GM19372 (cell line): Measurements from ENCODE around the gene RFLNA.

Experiments used
- ATAC-seq: cut with Tn5 transposase; IDR thresholded peaks from one replicate; pipeline ENCODE4 v1.9.1; 2021; ENCODE audit warnings: mild to moderate bottlenecking, low read depth, moderate library complexity; ENCODE audit not compliant: unreplicated experiment

The RFLNA gene, protein sequence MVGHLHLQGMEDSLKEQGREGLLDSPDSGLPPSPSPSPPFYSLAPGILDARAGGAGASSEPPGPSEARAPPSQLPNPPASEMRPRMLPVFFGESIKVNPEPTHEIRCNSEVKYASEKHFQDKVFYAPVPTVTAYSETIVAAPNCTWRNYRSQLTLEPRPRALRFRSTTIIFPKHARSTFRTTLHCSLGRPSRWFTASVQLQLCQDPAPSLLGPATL

DNA sequence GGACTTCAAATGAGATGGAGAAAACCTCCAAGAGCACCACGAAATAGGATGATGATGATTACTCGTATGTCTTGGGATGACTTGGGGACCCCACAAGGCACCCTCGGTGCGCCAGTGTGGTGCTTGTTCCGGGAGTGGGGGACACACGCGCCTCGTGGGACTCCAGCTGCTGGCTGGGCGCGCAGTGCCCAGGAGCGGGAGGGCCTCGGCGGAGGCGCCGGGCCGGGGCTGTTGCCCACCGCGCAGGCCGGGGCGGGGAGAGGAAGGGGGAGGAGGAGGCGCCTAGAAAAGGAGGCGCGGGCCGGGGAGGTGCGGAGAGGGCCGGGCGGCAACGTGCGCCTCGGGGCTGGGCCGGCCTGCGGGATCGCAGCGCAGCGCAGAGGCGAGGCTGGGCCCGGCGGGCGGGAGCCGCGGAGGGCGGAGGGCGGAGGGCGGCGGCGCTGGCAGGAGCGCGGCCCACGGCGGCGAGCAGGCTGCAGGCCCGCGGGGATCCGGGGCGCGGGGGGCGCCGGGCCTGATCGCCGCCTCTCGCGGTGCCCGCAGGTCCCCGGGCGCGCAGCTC lies at the start of gene RFLNA:
Gene RFLNA, plus strand, starts transcription at position 314 of the 562 bp plus-strand sequence. CDS start 337 bp downstream, outside the sequence.
- no peak for ATAC-seq

DNA sequence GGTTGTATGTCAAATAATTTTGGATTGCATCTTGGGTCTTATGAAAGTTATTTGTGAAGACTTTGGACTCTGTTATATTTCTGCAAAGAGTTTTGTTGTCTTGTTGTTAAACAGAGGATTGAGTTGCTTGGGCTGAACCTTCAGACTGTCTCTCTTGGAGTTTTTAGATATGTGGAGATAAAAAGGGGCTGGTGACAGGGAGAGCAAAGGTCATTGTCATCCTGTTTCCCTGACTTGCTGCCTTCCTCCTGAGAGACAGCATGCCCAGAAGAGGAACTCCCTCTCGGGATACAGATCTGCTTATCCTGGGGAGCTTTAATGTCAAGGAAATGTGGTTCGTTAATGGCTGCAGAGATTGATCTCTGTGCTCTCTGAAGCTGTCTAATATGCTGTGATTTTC lies 47.6 kb upstream of the RFLNA start:
- ATAC-seq = no peak

DNA sequence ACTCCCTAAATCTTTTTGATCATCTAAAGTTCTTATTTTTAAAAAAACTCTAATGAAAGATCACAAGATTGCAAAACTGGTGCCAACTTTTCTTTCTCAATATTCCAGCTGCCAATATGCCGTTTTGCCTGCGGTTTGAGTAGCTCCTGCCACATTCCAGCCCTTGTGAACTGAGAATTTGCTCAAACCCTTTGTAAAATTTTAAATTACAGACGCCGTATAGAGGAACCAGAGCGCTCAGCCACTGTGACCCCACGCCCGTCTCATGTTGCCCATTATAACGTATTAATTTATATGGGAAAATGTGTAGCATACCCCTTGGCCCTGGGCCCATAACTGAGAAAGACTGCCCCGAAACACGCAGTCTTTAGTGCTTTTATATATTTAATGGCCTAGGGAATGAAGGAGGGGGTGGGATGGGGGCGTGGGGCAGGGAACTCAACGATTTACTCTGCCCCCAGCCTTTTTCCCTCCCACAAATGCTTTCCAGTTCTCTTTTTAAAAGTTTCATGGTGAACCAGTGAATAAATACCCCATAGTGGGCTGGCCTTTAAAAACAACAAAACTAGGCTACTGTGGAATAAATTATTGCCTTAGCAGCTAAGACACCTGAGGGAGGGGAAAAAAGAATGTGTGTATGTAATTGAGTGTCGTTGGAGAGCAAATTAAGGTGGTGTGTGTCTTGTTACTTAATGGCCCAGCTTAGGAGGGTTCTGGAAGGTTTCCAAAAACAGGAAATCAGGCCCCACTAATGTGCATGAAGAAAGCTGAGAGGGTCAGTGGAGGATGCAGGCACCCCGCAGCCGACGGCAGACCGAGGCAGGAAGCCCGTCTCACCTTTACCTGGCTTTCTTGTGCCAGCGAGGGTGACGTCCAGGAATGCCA lies 45.7 kb upstream of the RFLNA start:
- ATAC-seq = no peak

DNA sequence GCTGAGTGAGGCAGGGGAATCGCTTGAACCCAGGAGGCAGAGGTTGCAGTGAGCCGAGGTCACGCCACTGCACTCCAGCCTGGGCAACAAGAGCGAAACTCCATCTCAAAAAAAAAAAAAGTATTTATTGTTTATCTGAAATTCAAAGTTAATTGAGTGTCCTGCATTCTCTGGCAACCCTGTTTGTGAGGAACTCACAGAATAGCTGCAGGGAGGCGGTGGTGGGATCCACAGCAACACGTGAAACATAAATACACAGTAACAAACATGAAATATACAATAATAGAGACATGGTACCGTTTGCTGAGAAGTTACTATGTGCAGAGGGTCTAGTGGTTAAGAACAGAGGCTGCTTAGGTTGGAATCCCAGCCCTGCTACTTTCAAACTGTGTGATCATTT lies 43.7 kb upstream of the RFLNA start:
- no peak for ATAC-seq

DNA sequence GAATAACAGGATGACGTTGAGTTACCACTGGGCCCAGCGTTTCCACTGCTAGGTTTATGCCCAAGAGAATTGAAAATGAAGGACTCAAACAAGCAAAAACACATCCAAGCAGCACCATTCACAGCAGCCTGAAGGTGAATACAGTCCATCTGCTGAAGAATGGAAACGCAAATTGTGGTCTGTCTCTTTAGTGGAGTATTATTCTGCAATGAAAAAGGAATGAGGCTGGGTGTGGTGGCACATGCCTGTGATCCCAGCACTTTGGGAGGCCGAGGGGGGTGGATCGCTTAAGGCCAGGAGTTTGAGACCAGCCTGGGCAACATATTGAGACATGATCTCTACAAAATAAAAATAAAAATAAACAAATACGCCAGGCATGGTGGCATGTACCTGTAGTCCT lies 41.9 kb upstream of the RFLNA start:
- ATAC-seq = no peak

DNA sequence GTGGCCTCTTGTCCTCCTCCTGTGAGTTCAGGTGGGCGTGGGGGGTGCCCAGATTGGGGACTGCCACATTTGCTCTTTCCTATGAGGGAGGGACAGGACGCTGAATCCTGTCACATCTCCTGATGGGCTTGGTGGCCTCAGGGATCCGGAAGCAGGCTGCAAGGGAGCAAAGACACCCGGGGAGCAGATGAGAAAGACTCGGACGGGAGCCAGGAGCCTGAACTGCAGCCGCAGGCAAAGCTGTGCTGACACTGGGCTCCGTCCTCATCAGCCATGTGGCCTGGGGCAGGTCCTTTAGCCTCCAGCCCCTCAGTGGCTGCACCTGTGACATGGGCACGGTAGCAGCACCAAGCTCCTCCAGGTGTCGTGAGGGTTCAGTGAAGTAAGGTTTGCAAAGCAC lies 40.8 kb upstream of the RFLNA start:
- no peak for ATAC-seq

DNA sequence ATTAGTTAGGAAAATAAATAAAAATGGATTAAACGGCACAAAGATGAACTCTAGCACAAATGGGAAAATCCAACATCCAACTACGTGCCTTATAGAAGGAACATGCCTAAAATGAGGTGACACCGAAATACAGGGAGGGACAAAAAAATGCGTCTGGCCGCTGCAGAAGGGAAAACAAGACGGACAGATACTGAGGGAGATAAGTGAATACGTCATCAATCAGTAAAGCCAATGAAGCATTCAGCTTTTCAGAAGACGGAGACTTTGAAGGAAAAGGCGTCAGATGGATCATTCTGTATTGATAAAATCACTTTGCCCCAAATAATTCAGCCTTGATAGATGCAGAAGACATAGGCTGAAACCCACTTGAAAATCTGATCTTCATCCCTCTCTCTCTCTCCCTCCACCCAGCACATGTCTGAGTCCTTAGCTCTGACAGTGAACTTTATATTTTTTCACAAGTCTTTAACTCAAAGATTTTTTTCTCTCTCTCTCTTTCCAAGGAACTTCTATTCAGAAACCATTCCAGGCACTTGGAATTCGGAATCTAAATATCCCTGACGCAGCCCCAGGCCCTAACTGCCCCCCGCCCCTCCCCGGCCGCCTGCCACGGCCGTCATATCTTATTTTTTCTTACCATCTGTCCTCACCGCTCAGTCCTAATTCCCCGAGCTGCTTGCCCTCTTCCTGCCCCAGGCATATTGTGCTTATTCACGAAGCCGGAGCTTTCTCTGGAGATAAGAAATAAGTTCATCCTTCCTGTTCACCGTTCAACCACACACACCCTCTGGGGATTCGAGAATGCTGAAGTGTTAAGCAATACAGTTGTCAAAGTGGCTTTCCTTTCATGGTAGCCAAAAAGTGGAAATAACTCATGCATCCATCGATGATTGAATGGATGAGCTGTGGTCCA lies 35.5 kb upstream of the RFLNA start:
- ATAC-seq = no peak

DNA sequence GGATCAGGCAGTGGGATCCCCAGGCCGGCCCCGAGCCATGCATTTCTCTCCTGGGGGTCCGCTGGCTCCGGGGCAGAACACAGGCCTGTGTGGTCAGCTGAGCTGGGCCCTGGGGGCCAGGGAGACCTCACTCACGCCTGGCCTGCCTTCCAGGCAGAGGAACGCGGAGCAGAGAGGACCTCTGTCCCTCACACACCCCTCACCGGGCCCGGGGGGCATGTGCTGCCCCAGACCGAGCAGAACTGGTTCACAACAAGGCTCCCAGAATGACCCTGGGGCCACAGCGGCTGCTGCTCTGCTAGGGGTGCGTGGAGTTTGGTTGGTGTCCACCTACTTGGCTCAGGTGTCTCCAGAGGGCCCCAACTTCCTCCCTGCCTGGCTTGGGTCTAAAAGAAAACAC lies 33.0 kb upstream of the RFLNA start:
- no peak for ATAC-seq

DNA sequence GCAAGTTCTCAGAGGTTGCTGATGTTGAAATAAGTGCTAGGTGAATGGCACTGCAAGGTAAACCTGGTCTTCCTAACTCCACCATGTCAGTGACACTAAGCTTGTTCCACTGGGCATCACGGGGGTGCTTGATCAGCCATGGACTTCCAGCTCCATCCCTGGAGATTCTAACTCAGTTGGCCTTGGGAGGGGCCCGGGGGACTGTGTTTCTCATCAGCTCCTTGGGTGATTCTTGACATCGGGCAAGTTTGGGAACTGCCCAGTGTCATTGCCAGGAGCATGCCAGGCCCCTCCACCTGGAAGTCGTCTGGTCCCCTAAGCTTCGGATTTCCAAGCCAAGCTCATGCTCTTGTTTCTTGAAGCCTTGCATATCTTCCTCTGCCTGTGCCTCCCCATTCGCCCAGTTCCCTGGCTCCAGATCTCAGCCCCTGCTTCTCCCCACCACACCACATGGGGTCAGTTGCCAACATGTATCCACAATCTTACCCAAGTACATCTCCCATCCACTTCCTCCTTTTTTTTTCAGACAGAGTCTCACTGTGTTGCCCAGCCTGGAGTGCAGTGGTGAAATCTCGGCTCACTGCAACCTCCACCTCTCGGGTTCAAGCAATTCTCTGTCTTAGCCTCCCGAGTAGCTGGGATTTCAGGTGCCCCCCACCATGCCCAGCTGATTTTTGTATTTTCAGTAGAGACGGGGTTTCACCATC lies 30.7 kb upstream of the RFLNA start:
- ATAC-seq = no peak

DNA sequence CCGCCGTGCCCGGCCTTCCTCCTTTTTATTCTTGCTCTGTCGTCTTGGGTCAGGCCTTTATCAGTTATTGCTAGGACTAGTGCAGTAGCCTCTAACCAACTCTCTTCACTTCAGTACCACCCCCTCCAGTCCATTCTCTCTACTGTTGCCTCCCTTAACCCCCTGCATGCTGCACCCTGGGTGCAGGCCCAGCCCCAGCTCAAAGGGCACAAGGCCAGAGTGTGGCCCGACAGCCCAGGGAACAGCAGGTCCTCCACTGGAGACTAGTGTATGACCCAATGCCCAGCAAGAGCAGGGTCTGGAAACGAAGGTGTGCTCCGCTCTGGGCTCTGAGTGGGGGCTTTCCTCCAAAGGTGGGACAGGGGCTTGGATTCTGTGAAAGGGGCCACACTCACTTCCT lies 30.0 kb upstream of the RFLNA start:
- ATAC-seq = no peak

DNA sequence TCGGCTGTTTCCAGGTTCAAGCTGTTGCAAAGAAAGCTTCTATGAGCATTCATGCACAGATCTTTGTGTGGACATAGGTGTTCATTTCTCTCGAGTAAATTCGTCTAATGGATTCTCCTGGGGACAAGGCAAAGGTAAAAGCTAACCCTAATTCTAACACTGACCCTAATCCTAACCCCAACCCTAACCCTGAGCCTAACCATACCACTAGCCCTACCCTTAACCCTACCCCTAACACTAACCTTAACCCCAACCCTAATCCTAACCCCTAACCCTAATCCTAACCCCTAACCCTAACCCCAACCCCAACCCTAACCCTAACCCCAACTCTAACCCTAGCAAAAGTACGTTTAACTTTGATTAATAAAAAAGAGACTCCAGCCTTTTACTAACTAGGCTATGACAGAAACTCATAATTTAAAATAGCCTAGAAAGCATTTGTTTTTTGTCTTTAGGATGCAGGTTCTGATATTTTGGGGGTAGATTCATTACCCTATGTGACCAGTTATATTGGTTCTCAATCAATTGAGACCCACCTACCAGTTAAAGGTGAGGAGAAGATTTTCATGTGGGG lies 27.6 kb upstream of the RFLNA start:
- no peak for ATAC-seq

DNA sequence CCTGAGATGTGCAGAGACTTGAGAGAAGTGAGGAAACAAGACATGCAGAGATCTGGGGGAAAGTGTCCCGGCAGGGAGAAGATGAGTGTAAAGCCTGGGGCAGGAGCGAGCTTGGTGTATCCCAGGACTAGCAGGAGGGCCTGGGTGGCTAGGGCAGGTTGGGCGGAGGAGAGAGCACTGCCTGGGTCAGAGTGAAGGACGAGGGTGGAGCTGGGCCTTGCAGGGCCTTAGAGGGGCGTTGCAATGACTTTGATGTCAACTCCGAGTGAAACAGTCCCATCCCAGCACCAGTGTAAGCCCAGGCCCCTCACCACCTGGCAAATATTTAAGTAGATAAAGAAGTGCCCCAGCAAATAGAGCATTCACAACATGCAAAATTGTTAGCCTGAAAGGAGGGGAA lies 24.2 kb upstream of the RFLNA start:
- ATAC-seq = no peak

DNA sequence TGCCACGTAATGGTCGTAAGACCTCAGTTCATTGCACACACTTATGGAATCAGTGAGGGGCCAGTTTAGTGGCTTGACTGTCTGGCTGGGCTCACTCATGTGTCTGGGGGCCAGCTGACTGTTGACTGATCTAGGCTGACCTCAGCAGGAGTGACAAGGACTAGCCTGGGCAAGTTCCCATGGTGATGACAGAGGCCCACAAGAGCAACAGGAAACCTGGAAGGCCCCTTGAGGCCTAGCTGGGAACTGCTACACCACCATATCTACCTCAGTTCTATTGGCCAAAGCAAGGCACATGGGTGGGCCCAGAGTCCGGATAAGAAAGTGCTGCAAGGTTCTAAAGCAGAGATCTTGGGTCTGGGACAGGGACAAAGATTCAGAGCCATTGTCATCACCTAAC lies 21.3 kb upstream of the RFLNA start:
- ATAC-seq = no peak

DNA sequence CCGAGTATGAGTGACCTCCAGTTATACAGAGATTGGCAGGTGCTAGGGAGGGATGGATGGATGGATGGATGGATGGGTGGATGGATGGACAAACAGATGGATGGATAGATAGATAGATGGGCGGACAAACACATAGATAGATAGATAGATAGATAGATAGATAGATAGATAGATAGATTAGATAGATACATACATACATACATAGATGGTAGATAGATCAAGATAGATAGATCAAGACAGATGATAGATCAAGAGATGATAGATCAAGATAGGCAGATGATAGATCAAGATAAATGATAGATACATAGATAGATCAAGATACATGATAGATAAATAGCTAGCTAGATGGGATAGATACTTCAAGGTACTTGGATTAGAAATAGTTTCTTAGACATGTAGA lies 18.6 kb upstream of the RFLNA start:
- no peak for ATAC-seq

DNA sequence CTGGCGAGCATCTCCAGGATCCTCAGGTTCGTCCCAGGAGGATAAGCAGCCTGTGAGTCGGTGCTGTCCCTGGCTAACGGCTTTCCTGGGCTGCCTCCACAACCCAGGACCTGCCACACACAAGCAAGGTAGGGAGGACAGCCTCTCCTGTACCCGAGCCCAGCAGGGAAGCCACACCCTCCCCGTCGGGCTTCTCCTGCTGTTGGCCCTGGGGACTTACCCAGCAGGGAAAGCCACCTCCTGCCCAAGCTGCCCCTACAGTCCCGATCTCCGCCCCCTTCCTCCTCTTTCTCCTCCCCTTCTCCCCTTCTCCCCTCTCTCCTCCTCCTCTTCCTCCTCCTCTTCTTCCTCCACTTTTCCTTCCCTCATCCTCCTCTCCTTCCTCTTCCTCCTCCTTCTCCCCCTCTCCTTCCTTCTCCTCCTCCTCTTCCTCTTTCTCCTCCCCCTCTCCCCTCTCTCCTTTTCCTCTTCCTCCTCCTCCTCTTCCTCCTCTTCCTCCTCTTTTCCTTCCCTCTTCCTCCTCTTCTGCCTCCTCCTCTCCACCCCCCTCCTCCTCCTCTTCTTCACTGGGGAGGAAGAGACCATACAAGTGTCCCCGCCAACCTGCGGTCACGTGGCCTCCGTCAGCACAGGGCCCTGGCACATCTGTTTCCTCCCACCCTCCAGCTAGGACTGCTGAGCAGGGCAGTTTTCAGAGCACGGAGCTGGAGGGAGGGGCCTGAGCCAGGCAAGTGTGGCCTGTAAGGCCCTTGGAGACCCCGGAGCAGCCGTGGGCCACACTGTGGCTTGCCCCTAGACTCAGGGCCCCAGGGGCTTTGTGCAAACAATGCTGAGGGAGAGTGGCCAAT lies 17.3 kb upstream of the RFLNA start:
- no peak for ATAC-seq

DNA sequence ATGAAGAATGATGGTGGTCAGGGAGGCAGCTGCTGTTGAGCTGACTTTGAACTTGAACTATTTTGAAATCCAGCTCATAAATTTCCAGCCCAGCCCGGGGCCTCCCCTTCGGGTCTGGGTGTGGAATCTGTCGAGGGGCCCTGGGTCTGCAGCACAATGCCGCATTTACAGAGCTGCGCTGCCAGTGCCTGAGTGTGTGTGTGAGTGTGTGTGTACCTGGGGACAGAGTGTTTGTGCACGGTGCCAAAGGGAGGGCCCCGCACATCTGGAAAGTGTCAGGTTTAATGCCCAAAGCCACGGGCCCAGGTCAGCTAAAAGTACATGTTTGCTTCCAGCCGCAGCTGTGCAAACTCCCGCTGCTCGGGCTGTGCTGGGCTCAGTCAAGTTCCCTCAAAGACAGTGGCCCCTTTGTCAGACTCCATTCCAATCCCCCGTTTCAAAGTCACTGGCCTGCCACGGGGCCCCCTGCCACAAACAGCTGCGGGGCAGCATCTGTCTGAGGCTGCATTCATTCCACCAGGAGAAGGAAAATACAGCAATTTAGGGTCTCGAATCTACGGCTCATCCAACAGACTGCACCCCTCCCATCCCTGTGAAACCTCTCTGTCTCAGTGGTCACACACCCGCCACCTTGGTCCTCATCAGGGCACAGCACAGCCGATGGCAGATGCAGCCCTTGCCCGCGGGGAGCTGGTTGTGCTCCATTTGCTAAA lies 16.3 kb upstream of the RFLNA start:
- no peak for ATAC-seq

DNA sequence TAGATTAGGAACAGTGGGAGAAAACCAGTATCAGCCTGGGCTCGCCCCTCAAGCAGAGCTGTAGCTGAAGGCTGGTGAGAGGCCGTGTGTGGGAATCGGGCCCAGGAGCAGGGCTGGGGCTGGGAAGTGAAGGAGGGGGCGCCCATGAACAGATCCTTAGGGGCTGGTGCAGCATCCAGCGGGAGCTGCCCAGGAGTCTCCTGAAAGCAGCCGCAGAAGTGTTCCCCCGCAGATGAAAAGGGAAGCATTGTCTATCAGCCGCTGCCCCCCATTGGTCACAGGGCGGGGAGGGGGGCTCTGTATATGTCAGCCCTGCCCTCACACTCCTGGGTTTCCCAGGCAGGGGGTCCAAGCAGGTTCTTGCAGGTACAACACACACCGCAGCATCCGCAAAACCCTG lies 15.6 kb upstream of the RFLNA start:
- no peak for ATAC-seq

DNA sequence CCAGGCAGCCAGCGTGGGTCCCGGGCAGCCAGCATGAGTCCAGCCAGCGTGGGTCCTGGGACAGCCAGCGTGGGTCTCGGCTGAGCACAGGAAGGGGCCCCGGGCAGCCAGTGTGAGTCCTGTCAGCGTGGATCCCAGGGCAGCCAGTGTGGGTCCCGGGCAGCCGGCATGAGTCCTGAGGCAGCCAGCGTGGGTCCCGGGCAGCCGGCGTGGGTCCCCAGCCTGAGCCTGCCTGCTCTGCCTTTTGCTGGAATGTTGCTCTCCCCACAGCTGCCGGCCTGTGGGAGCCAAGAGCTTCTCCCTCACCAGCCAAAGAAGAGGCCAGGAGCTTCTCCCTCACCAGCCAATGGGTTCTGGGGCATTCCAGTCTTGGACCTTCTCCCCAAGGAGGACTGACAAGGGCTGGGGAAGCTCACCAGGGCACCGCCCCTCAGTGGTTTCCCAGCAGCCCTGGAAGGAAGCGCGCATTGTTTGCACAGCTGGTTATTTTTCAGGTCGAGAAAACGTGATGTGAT lies 15.0 kb upstream of the RFLNA start:
- ATAC-seq = no peak
